HEK293 (cell line): ENCODE results near the gene PEX14.
A peak's percentile ranks its signal among the peaks of the same experiment; 100 is the strongest.

Experiments
- CTCF ChIA-PET: fragments of 350-600 bp; formaldehyde crosslinking; extraction: SDS; loops from one replicate; lab custom pipeline; 2021; ENCODE audit warnings: antibody characterized with exemption; lab: Yijun Ruan, JAX
- POLR2A ChIA-PET: fragments of 300-600 bp; formaldehyde crosslinking; extraction: SDS; loops from one replicate; lab custom pipeline; 2020; ENCODE audit warnings: antibody characterized with exemption, inconsistent platforms; lab: Yijun Ruan, JAX
- H3K27ac ChIP-seq: fragments of 200-500 bp; sonication (Bioruptor generic); 2 replicates; pipeline ENCODE4 v1.5.1; 2014; ENCODE audit warnings: low read depth, low read length, control low read depth, inconsistent platforms; ENCODE audit errors: extremely low read depth
- H3K36me3 ChIP-seq, 2 experiments: fragments of 200-500 bp in 1 of 2; sonication (Bioruptor generic) in 1 of 2; 1 replicate in 1 of 2; 2 replicates in 1 of 2; pipeline ENCODE4 v1.5.1; 2014 to 2017; ENCODE audit warnings: inconsistent platforms in 2 of 2, low read length in 2 of 2; ENCODE audit not compliant: control insufficient read depth in 2 of 2, insufficient read depth in 1 of 2
- H3K4me1 ChIP-seq: fragments of 200-500 bp; sonication (Bioruptor generic); 2 replicates; pipeline ENCODE4 v1.5.1; 2014; ENCODE audit warnings: mild to moderate bottlenecking, low read length, inconsistent platforms; ENCODE audit not compliant: control insufficient read depth, insufficient read depth
- H3K4me3 ChIP-seq: 2 replicates; pipeline ENCODE4 v1.5.1; 2011; ENCODE audit warnings: low read depth, mild to moderate bottlenecking, control low read depth, low read length, moderate library complexity
- H3K9me3 ChIP-seq: fragments of 200-500 bp; sonication (Bioruptor generic); 2 replicates; pipeline ENCODE4 v1.5.1; 2014; ENCODE audit warnings: low read depth, low read length, inconsistent platforms; ENCODE audit not compliant: control insufficient read depth, insufficient read depth
- GLIS1 ChIP-seq: fragments of 450-650 bp; formaldehyde crosslinking; IDR thresholded peaks from 2 replicates; pipeline ENCODE4 v1.5.1; 2016; ENCODE audit warnings: missing biosample characterization, missing genetic modification characterization
- HOXC10 ChIP-seq: sonication (generic); formaldehyde crosslinking; IDR thresholded peaks from 2 replicates; pipeline ENCODE4 v1.8.1; 2023; ENCODE audit warnings: mild to moderate bottlenecking, missing genetic modification reagents
- KLF7 ChIP-seq: fragments of 450-650 bp; formaldehyde crosslinking; IDR thresholded peaks from 2 replicates; pipeline ENCODE4 v1.5.1; 2016; ENCODE audit warnings: missing biosample characterization, missing genetic modification characterization, borderline replicate concordance
- PRDM1 ChIP-seq: fragments of 450-650 bp; formaldehyde crosslinking; IDR thresholded peaks from 2 replicates; pipeline ENCODE4; 2016; ENCODE audit warnings: missing biosample characterization, missing genetic modification characterization
- ZBTB17 ChIP-seq: fragments of 450-650 bp; formaldehyde crosslinking; IDR thresholded peaks from 2 replicates; pipeline ENCODE4 v1.5.1; 2016; ENCODE audit warnings: missing biosample characterization, missing genetic modification characterization
- ZFHX2 ChIP-seq: fragments of 450-650 bp; formaldehyde crosslinking; conservative IDR thresholded peaks from 2 replicates; pipeline ENCODE4 v1.5.1; 2016; ENCODE audit warnings: missing biosample characterization, missing genetic modification characterization
- ZNF2 ChIP-seq: fragments of 450-650 bp; formaldehyde crosslinking; IDR thresholded peaks from 2 replicates; pipeline ENCODE4 v1.5.1; 2016; ENCODE audit warnings: missing biosample characterization, missing genetic modification characterization
- ZNF335 ChIP-seq: fragments of 450-650 bp; formaldehyde crosslinking; conservative IDR thresholded peaks from 2 replicates; pipeline ENCODE4 v1.5.1; 2016; ENCODE audit warnings: missing biosample characterization, missing genetic modification characterization
- ZNF48 ChIP-seq: fragments of 450-650 bp; formaldehyde crosslinking; IDR thresholded peaks from 2 replicates; pipeline ENCODE4 v1.5.1; 2016; ENCODE audit warnings: missing biosample characterization, missing genetic modification characterization
- ZNF660 ChIP-seq: fragments of 450-650 bp; IDR thresholded peaks from 2 replicates; pipeline ENCODE4 v1.5.1; 2018; ENCODE audit warnings: missing biosample characterization, mild to moderate bottlenecking, missing genetic modification characterization
- TF ChIP-seq, protein P1 (sequence below): fragments of 450-650 bp; formaldehyde crosslinking; IDR thresholded peaks from 2 replicates; pipeline ENCODE4 v1.5.1; 2016; ENCODE audit warnings: missing biosample characterization, missing genetic modification characterization
- TF ChIP-seq, protein P2 (sequence below): fragments of 450-650 bp; formaldehyde crosslinking; conservative IDR thresholded peaks from 2 replicates; pipeline ENCODE4 v1.5.1; 2016; ENCODE audit warnings: low read depth, missing biosample characterization, missing genetic modification characterization
- TF ChIP-seq, protein P3 (sequence below): fragments of 450-650 bp; IDR thresholded peaks from 2 replicates; pipeline ENCODE4 v1.5.1; 2018; ENCODE audit warnings: missing biosample characterization, missing genetic modification characterization
- TF ChIP-seq, protein P4 (sequence below): fragments of 450-650 bp; formaldehyde crosslinking; IDR thresholded peaks from 2 replicates; pipeline ENCODE4 v1.5.1; 2017; ENCODE audit warnings: missing biosample characterization, missing genetic modification characterization
- TF ChIP-seq, protein P5 (sequence below): fragments of 450-650 bp; formaldehyde crosslinking; IDR thresholded peaks from 2 replicates; pipeline ENCODE4 v1.5.1; 2016; ENCODE audit warnings: missing biosample characterization, missing genetic modification characterization

Gene PEX14

DNA sequence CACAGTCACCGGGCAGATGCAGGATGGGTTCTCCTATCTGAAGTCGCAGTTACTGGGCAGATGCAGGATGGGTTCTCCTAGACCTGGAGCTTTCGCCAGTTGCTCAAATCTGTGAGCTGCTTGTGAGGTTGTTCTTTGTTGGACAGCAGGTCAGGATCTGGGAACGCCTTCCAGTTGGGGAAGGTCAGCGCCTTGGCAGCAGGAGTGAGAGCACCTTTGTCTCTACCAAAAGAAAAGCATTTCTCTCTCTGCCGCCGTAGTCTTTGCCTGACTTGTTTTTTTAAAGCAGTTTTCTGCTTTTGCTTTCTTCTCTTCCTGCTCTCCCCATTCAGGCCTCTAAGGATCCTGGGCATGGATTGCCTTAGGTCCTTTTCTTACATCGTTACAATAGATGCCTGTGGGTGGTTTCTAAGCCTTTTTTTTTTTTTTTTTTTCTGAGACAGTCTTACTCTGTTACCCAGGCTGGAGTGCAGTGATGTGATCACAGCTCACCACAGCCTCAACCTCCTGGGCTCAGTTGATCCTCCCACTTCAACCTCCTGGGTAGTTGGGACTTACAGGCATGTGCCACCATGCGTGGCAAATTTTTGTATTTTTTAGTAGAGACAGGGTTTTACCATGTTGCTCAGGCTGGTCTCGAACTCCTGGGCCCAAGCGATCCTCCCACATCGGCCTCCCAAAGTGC lies 15.7 kb downstream of the PEX14 start:
- Histone ChIP-seq H3K36me3 (peaks cover 4 to 7% of the 10 kb centered on the region in 2 experiments; a peak in 2 of 3 replicates), H3K4me1 (peaks cover 3% of the 10 kb centered on the region; the same call in 1 of the 2 replicates), H3K9me3 (no peaks in the 10 kb centered on the region)
- TF ChIP-seq, protein P1, sequence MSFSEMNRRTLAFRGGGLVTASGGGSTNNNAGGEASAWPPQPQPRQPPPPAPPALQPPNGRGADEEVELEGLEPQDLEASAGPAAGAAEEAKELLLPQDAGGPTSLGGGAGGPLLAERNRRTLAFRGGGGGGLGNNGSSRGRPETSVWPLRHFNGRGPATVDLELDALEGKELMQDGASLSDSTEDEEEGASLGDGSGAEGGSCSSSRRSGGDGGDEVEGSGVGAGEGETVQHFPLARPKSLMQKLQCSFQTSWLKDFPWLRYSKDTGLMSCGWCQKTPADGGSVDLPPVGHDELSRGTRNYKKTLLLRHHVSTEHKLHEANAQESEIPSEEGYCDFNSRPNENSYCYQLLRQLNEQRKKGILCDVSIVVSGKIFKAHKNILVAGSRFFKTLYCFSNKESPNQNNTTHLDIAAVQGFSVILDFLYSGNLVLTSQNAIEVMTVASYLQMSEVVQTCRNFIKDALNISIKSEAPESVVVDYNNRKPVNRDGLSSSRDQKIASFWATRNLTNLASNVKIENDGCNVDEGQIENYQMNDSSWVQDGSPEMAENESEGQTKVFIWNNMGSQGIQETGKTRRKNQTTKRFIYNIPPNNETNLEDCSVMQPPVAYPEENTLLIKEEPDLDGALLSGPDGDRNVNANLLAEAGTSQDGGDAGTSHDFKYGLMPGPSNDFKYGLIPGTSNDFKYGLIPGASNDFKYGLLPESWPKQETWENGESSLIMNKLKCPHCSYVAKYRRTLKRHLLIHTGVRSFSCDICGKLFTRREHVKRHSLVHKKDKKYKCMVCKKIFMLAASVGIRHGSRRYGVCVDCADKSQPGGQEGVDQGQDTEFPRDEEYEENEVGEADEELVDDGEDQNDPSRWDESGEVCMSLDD (tag by site-specific recombination) = no peak
- TF ChIP-seq GLIS1 = peak; percentile 45
- TF ChIP-seq KLF7 = no peak
- TF ChIP-seq, all 188 proteins: peak for 1
- POLR2A ChIA-PET = no interaction called here
- Histone ChIP-seq H3K4me3 (no peak overlapping the region), H3K27ac (no peak overlapping the region)
- CTCF ChIA-PET = interaction anchor here (0.6 to 9.8 kb wide), 4 partner anchors 13 to 61 kb away, joined by 4 to 94 read pairs (median 4); partner anchors contain the start of gene CENPS

DNA sequence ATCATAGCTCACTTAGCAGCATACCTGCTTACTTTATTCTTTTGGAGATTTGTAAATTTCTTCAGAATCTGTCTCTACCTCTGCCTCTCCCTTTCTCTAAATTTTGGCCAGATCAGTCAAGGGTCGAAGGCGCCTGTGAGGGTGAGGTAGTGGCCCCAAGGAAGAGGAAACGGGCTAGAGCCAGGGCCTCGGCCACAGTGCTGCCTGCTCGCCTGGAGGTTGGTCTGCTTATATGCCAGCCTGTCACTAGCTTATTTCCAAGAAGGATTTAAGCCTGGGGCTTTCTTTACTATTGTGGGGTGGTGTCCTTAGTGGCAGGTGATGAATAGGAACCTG lies 19.6 kb downstream of the PEX14 start:
- H3K4me3 ChIP-seq = no peak overlapping the region
- H3K4me1 ChIP-seq = peaks cover 1% of the 10 kb centered on the region; the same call in 1 of the 2 replicates
- no peaks in the 10 kb centered on the region for H3K9me3 ChIP-seq
- no peak overlapping the region for H3K27ac ChIP-seq
- H3K36me3 ChIP-seq = peaks cover 0 to 25% of the 10 kb centered on the region in 2 experiments; a peak in 1 of 3 replicates
- CTCF ChIA-PET = interaction anchor here (0.5 to 9.8 kb wide), 33 partner anchors 9 to 695 kb away, joined by 3 to 148 read pairs (median 4); partner anchors contain the start of genes CENPS and CORT
- POLR2A ChIA-PET = interaction anchor here (1.0 to 1.3 kb wide), 2 partner anchors 64 to 96 kb away, joined by 3 to 10 read pairs; partner anchors contain the start of genes CENPS and PGD
- TF ChIP-seq HOXC10 (0 out of 2 replicates have a peak, but pooled peaks have one; percentile 4), ZNF335 (tag by site-specific recombination) (peak; percentile 67)
- TF ChIP-seq, protein P2, sequence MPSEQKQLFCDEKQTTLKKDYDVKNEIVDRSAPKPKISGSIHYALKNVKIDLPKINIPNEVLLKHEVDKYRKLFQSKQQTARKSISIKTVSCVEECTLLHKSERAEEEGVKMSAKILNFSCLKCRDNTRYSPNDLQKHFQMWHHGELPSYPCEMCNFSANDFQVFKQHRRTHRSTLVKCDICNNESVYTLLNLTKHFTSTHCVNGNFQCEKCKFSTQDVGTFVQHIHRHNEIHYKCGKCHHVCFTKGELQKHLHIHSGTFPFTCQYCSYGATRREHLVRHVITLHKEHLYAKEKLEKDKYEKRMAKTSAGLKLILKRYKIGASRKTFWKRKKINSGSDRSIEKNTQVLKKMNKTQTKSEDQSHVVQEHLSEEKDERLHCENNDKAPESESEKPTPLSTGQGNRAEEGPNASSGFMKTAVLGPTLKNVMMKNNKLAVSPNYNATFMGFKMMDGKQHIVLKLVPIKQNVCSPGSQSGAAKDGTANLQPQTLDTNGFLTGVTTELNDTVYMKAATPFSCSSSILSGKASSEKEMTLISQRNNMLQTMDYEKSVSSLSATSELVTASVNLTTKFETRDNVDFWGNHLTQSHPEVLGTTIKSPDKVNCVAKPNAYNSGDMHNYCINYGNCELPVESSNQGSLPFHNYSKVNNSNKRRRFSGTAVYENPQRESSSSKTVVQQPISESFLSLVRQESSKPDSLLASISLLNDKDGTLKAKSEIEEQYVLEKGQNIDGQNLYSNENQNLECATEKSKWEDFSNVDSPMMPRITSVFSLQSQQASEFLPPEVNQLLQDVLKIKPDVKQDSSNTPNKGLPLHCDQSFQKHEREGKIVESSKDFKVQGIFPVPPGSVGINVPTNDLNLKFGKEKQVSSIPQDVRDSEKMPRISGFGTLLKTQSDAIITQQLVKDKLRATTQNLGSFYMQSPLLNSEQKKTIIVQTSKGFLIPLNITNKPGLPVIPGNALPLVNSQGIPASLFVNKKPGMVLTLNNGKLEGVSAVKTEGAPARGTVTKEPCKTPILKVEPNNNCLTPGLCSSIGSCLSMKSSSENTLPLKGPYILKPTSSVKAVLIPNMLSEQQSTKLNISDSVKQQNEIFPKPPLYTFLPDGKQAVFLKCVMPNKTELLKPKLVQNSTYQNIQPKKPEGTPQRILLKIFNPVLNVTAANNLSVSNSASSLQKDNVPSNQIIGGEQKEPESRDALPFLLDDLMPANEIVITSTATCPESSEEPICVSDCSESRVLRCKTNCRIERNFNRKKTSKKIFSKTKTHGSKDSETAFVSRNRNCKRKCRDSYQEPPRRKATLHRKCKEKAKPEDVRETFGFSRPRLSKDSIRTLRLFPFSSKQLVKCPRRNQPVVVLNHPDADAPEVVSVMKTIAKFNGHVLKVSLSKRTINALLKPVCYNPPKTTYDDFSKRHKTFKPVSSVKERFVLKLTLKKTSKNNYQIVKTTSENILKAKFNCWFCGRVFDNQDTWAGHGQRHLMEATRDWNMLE = no peak
- TF ChIP-seq, protein P3, sequence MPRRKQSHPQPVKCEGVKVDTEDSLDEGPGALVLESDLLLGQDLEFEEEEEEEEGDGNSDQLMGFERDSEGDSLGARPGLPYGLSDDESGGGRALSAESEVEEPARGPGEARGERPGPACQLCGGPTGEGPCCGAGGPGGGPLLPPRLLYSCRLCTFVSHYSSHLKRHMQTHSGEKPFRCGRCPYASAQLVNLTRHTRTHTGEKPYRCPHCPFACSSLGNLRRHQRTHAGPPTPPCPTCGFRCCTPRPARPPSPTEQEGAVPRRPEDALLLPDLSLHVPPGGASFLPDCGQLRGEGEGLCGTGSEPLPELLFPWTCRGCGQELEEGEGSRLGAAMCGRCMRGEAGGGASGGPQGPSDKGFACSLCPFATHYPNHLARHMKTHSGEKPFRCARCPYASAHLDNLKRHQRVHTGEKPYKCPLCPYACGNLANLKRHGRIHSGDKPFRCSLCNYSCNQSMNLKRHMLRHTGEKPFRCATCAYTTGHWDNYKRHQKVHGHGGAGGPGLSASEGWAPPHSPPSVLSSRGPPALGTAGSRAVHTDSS (tag by site-specific recombination) = no peak

DNA sequence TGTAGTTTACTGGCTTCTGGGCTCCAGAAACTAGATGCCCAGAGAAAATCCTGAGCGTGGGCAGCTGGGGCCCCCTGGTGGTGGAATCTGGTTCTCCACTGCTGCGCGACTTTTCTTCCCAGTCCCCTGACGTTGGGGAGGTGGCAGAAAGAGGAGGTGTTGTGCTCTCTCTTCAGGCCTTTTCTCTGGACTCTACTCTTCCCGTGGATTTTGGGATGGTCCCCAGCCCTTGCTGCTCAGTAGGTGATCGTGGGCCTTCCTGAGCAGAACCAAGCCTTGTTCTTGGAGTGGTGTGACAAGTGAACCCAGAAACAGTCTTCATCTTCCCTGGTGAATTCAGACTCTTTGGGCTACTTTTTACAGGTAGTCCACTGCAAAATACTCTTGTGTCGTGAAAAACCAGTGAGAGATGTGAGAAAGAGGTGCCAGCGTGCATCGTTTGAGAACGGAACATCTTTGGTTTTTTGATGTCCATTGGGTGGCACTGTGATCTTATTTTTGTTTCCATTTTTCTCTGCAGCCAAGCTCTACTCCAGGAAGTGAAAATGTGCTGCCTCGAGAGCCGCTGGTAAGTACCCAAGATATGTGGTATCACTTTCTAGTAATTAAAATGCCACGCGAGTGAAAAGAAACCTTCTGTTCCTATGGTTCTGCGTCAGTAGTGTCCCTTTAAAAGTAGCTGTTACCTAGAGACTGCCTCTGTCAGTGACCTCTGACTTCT lies 20.2 kb downstream of the PEX14 start:
- H3K9me3 ChIP-seq = no peaks in the 10 kb centered on the region
- no peak overlapping the region for H3K27ac ChIP-seq
- ChIA-PET CTCF (interaction anchor here (0.6 to 9.8 kb wide), 33 partner anchors 9 to 696 kb away, joined by 3 to 148 read pairs (median 4); partner anchors contain the start of genes CENPS and CORT), POLR2A (interaction anchor here (0.6 to 1.0 kb wide), 3 partner anchors 40 to 96 kb away, joined by 3 read pairs; partner anchors contain the start of genes CENPS and PGD)
- no peaks in the 10 kb centered on the region; the same call in 1 of the 2 replicates for H3K4me1 ChIP-seq
- no peak overlapping the region for H3K4me3 ChIP-seq
- peaks cover 0 to 25% of the 10 kb centered on the region in 2 experiments; a peak in 1 of 3 replicates for H3K36me3 ChIP-seq
- TF ChIP-seq, protein P4, sequence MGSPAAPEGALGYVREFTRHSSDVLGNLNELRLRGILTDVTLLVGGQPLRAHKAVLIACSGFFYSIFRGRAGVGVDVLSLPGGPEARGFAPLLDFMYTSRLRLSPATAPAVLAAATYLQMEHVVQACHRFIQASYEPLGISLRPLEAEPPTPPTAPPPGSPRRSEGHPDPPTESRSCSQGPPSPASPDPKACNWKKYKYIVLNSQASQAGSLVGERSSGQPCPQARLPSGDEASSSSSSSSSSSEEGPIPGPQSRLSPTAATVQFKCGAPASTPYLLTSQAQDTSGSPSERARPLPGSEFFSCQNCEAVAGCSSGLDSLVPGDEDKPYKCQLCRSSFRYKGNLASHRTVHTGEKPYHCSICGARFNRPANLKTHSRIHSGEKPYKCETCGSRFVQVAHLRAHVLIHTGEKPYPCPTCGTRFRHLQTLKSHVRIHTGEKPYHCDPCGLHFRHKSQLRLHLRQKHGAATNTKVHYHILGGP (tag by site-specific recombination) = peak; percentile 34; the same call in 1 of the 2 replicates
- TF ChIP-seq ZNF660 (tag by site-specific recombination) = peak; percentile 79; the same call in 1 of the 2 replicates
- 0 out of 2 replicates have a peak, but pooled peaks have one; percentile 29 for TF ChIP-seq ZFHX2 (tag by site-specific recombination)
- no peak for TF ChIP-seq ZNF48 (tag by site-specific recombination)
- TF ChIP-seq ZNF2 = peak; percentile 36; the same call in 1 of the 2 replicates
- peak; percentile 48; the same call in 1 of the 2 replicates for TF ChIP-seq PRDM1 (tag by site-specific recombination)
- TF ChIP-seq, protein P5, sequence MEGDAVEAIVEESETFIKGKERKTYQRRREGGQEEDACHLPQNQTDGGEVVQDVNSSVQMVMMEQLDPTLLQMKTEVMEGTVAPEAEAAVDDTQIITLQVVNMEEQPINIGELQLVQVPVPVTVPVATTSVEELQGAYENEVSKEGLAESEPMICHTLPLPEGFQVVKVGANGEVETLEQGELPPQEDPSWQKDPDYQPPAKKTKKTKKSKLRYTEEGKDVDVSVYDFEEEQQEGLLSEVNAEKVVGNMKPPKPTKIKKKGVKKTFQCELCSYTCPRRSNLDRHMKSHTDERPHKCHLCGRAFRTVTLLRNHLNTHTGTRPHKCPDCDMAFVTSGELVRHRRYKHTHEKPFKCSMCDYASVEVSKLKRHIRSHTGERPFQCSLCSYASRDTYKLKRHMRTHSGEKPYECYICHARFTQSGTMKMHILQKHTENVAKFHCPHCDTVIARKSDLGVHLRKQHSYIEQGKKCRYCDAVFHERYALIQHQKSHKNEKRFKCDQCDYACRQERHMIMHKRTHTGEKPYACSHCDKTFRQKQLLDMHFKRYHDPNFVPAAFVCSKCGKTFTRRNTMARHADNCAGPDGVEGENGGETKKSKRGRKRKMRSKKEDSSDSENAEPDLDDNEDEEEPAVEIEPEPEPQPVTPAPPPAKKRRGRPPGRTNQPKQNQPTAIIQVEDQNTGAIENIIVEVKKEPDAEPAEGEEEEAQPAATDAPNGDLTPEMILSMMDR (tag by site-specific recombination) = peak; percentile 83
- TF ChIP-seq ZBTB17 (tag by site-specific recombination) = peak; percentile 35; the same call in 1 of the 2 replicates
